Astrocyte of the spinal cord (primary cell): Measurements from ENCODE around the gene TNFRSF13B.
"Not testable (repeated sequence)": the region's sequence is repeated elsewhere in the genome, so short reads cannot be mapped to it uniquely, and the experiment has no call there.

ENCODE experiments used
- DNase-seq: peaks from one replicate; pipeline ENCODE4 v3.0.0; 2011; ENCODE audit warnings: low read depth, low spot score
- H3K4me3 ChIP-seq: 2 replicates; pipeline ENCODE4 v1.5.1; 2011; ENCODE audit warnings: low read depth, mild to moderate bottlenecking, low read length, moderate library complexity
- in situ Hi-C: cut with HindIII; loops from 2 replicates; pipeline ENCODE4 v1.10.0; 2017; ENCODE audit warnings: low sequenced_read_pairs
- TF ChIP-seq, protein P1 (sequence below): IDR thresholded peaks from 2 replicates; pipeline ENCODE4 v1.5.1; 2012; ENCODE audit warnings: low read depth, mild to moderate bottlenecking, low read length, inconsistent platforms

TNFRSF13B gene

DNA sequence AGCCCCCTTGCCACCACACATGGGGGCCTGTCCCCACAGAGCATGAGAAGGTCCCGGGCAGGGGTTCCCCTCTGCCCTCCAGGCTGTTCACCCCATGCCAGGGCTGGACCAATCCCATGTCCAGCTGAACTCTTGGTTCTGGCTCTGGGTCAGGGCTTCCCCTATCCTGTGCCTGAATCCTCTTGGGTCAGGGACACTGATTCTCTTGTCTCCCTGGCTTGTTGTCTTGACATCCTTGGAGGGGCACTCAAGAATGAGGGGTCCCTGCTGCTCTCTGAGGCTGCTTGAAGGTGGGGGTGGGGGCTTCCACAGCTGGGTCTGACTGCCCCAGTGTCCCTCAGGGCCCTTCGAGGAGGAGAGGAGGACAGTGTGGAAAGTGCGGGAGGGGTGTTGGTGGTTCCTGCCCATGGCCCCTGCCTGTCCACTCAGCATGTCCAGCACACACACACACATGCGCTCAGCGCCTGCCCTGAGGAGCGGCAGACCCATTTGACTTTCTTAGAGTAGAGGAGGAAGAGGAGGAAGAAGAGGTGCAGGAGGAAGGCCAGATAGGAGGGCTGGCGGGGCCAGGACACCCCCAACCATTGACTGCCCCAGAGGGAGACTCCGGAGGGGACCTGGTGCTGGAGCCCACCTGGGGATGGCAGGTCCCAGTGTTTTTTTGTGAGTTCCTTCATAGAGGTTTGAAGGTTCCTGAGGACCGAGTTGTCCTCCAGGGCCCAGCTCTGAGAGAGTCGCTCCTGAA is 47.0 kb downstream of the TNFRSF13B start:
- TF ChIP-seq, protein P1, sequence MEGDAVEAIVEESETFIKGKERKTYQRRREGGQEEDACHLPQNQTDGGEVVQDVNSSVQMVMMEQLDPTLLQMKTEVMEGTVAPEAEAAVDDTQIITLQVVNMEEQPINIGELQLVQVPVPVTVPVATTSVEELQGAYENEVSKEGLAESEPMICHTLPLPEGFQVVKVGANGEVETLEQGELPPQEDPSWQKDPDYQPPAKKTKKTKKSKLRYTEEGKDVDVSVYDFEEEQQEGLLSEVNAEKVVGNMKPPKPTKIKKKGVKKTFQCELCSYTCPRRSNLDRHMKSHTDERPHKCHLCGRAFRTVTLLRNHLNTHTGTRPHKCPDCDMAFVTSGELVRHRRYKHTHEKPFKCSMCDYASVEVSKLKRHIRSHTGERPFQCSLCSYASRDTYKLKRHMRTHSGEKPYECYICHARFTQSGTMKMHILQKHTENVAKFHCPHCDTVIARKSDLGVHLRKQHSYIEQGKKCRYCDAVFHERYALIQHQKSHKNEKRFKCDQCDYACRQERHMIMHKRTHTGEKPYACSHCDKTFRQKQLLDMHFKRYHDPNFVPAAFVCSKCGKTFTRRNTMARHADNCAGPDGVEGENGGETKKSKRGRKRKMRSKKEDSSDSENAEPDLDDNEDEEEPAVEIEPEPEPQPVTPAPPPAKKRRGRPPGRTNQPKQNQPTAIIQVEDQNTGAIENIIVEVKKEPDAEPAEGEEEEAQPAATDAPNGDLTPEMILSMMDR, result no peak
- no peak overlapping the region for H3K4me3 ChIP-seq
- DNase-seq, result no peak
- in situ Hi-C loops, result no loop called here

DNA sequence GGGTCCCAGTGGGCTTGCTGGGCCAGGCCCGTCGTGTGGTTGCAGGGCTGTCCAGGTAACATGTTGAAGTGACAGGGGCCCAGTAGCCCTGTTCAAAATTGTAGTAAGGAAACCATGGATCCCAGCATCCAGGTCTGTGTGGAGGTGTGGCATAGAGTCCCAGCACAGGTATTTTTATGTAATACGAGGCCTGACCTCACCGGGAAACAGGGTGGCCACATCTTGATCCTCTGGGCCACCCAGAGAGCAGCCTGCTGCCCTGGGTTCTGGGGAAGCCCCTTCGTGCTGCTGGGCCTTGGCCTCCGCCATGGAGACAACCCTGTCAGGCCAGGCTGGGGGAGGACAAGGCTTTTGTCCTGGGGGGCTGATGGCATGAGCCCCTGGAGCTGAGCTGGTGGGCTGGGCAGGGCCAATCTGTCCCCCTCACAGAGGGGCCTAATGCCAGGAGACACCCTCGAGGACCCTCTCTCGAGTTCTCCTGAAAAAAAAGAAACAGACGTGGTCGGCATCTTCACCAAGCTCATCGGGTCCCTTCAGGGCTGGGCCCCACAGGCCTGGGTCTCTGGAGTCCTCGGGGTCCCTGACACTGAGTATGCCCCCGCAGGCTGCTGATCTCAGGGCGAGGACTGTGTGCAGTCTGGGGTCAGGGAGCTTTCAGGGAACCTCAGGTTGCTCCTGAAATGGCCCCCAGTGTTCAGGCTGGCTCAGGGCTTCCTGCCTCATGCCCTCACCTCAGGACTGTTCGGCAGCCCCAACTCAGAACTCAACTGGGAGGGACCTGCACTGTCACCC is 47.8 kb downstream of the TNFRSF13B start:
- no peak overlapping the region for H3K4me3 ChIP-seq
- no peak for DNase-seq
- TF ChIP-seq, protein P1, result no peak
- in situ Hi-C loops, result no loop called here

DNA sequence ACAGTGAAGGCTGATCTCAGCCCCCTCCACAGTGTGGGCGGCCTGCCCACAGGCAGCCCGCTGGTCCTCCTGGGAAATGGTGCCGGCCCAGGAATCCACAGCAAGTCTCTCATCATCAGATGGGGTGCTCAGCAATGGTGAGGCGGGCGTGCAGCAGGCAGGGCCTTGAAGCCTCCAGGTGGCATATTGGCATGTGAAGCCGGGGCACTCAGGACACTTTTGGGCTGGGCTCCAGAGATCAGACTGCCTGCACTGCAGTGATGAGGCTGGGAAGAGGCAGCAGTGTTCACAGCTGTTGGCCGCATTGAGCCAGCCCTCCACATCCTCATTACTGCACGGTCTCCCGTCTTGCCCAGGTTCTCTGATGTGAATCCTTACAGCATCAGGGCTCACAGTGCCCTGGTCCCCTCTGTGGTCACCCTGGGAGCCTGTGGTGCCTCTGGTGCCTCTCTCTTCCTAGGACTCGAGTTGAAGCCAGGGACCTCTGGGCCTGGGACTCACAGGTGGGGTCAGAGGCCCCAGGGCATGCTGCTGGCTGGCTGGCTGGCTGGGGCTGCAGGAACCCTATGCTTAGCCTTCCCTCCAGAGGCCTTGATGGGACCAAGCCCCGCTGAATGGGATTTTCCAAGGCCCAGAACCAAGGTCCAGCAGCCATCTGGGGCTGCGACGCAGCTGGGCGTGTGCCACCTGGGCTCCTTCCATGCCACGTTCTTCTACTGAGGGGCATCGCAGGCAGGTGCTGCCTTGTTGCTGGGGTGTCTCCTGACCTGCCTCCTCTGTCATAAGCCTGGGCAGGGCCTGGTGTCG is 48.6 kb downstream of the TNFRSF13B start:
- in situ Hi-C loops, result no loop called here
- TF ChIP-seq, protein P1, result no peak
- no peak overlapping the region for H3K4me3 ChIP-seq
- DNase-seq, result no peak

DNA sequence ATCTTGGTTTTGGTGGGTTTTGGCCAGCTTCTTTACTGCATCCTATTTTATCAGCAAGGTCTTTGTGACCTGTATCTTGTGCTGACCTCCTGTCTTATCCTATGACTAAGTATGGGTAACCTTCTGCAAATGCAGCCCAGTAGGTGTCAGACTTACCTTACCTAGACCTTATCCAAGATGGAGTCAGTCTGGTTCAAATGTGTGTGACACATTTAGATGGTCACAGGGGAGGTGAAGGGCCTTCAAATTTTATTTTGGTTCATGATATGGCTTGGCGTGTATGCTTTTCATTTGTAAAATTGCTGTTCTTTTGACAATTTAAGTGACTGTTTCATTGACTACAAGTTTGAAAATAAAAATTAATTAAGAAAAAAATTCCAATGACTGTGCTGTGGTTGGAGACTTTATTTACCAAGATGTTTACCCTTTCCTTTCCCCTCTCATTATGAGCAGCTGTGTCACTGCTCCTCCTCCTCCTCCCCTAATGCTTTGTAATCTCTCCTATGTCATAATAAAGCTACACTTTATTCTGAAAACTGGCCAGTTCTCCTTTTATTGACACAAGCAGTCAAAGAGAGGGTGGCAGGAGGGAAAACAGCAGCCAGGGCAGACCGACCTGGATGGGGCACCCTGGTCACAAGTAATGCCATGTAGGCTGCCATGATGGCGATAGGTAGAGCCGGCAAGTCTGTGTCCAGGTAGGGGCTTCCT is 49.4 kb downstream of the TNFRSF13B start:
- TF ChIP-seq, protein P1, result no peak
- DNase-seq, result no peak
- in situ Hi-C loops, result no loop called here
- no peak overlapping the region for H3K4me3 ChIP-seq

DNA sequence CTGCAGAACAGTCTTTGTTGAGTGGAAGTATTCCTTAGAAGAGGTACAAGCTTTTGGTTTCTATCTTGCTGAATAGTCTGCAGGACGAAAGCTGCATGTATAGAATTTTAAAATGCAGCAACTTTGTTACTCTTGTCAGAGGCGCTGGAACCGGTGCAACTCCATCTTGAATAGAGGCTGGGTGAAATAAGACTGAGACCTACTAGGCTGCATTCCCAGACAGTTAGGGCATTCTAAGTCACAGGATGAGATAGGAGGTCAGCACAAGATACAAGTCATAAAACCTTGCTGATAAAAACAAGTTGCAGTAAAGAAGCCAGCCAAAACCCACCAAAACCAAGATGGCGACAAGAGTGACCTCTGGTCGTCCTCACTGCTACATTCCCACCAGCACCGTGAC is 50.5 kb downstream of the TNFRSF13B start:
- DNase-seq, H3K4me3 ChIP-seq, in situ Hi-C loops: not testable (repeated sequence)

DNA sequence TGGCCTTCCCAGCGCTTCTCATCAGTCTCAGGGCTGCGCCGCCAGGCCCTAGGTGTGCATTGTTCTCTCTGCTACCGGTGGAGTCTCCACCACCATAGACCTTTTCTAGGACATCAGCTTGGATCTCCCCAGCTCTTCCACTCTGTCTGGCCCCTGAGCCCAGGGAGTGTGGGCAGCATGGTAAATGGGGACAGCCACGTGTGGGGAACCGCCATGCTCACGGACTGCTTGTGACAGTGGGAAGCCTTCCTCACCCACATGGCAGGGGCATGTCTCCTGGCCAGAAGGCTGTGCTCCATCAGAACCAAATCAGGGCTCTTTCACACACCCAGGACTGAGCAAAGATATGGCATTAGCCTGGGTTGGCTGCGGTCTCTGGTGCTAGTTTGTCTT is 51.3 kb downstream of the TNFRSF13B start:
- TF ChIP-seq, protein P1, result no peak
- in situ Hi-C loops, result no loop called here
- DNase-seq, result no peak
- H3K4me3 ChIP-seq, result no peak overlapping the region
